ENCODE results near the gene TPK1. TPM values are rescaled to one million over a fixed set of nuclear protein-coding genes. Genes with fewer than 3 reads are reported as not detected.

The TPK1 gene
- total RNA-seq, 1 donor from 2014 or later, result 0.77 TPM

DNA sequence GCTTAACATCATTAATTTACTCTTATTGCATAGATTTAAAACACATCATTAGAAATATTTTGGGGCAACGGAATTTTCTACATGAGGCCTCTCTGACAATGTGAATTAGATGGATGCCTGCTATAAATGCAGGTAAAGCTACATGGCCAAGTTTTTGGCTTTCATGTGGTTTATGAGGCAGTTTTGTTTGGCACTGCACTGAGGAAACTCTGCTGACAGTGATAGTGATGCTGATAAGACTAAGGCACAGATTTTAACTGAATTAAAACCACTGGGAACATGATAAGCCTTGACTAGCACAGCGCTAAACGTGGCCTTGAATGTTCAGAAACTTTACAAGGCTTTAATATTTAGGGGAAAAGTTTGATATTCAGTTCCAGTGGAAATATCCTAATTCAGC is 318.1 kb downstream of the TPK1 start:
- DNase-seq (ENCODE audit: low spot score), result no peak
- no peaks in the 10 kb centered on the region for H3K36me3 Mint-ChIP-seq (ENCODE audit: low read depth, unreplicated experiment)
- H3K27me3 Mint-ChIP-seq (ENCODE audit: unreplicated experiment), result no peaks in the 10 kb centered on the region
- H3K27ac Mint-ChIP-seq (ENCODE audit: unreplicated experiment), result no peak overlapping the region
- no peak overlapping the region for H3K4me3 Mint-ChIP-seq (ENCODE audit: unreplicated experiment)
- no peaks in the 10 kb centered on the region for H3K9me3 Mint-ChIP-seq (ENCODE audit: unreplicated experiment)
- peaks cover 4% of the 10 kb centered on the region for H3K4me1 Mint-ChIP-seq (ENCODE audit: unreplicated experiment)
- TF ChIP-seq, protein P1, sequence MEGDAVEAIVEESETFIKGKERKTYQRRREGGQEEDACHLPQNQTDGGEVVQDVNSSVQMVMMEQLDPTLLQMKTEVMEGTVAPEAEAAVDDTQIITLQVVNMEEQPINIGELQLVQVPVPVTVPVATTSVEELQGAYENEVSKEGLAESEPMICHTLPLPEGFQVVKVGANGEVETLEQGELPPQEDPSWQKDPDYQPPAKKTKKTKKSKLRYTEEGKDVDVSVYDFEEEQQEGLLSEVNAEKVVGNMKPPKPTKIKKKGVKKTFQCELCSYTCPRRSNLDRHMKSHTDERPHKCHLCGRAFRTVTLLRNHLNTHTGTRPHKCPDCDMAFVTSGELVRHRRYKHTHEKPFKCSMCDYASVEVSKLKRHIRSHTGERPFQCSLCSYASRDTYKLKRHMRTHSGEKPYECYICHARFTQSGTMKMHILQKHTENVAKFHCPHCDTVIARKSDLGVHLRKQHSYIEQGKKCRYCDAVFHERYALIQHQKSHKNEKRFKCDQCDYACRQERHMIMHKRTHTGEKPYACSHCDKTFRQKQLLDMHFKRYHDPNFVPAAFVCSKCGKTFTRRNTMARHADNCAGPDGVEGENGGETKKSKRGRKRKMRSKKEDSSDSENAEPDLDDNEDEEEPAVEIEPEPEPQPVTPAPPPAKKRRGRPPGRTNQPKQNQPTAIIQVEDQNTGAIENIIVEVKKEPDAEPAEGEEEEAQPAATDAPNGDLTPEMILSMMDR (IDR thresholded peaks at IDR 0.05; ENCODE audit: unreplicated experiment), result no peak

GRCh38 chr7:144516729-144517525 is 318.9 kb downstream of the TPK1 start:
- TF ChIP-seq, protein P1 (IDR thresholded peaks at IDR 0.05; ENCODE audit: unreplicated experiment), result no peak
- peaks cover 4% of the 10 kb centered on the region for H3K4me1 Mint-ChIP-seq (ENCODE audit: unreplicated experiment)
- H3K27ac Mint-ChIP-seq (ENCODE audit: unreplicated experiment), result no peak overlapping the region
- no peaks in the 10 kb centered on the region for H3K36me3 Mint-ChIP-seq (ENCODE audit: low read depth, unreplicated experiment)
- no peaks in the 10 kb centered on the region for H3K9me3 Mint-ChIP-seq (ENCODE audit: unreplicated experiment)
- no peaks in the 10 kb centered on the region for H3K27me3 Mint-ChIP-seq (ENCODE audit: unreplicated experiment)
- no peak for DNase-seq (ENCODE audit: low spot score)
- no peak overlapping the region for H3K4me3 Mint-ChIP-seq (ENCODE audit: unreplicated experiment)

GRCh38 chr7:144513334-144513733 is 322.5 kb downstream of the TPK1 start:
- Mint-ChIP-seq H3K36me3 (ENCODE audit: low read depth, unreplicated experiment) (no peaks in the 10 kb centered on the region), H3K27me3 (ENCODE audit: unreplicated experiment) (no peaks in the 10 kb centered on the region), H3K27ac (ENCODE audit: unreplicated experiment) (no peak overlapping the region), H3K9me3 (ENCODE audit: unreplicated experiment) (no peaks in the 10 kb centered on the region), H3K4me1 (ENCODE audit: unreplicated experiment) (no peaks in the 10 kb centered on the region), H3K4me3 (ENCODE audit: unreplicated experiment) (no peak overlapping the region)
- DNase-seq (ENCODE audit: low spot score), result peak; percentile 12
- TF ChIP-seq, protein P1 (IDR thresholded peaks at IDR 0.05; ENCODE audit: unreplicated experiment), result no peak

- H3K4me3 Mint-ChIP-seq (ENCODE audit: unreplicated experiment), result no peak overlapping the region
- DNase-seq (ENCODE audit: low spot score), result no peak
- no peaks in the 10 kb centered on the region for H3K9me3 Mint-ChIP-seq (ENCODE audit: unreplicated experiment)
- H3K27me3 Mint-ChIP-seq (ENCODE audit: unreplicated experiment), result no peaks in the 10 kb centered on the region
- H3K36me3 Mint-ChIP-seq (ENCODE audit: low read depth, unreplicated experiment), result no peaks in the 10 kb centered on the region
- H3K4me1 Mint-ChIP-seq (ENCODE audit: unreplicated experiment), result no peaks in the 10 kb centered on the region
- TF ChIP-seq, protein P1 (IDR thresholded peaks at IDR 0.05; ENCODE audit: unreplicated experiment), result no peak
- H3K27ac Mint-ChIP-seq (ENCODE audit: unreplicated experiment), result no peak overlapping the region
Observed at GRCh38 chr7:144510621-144511020, 325.2 kb downstream of the TPK1 start.

DNA sequence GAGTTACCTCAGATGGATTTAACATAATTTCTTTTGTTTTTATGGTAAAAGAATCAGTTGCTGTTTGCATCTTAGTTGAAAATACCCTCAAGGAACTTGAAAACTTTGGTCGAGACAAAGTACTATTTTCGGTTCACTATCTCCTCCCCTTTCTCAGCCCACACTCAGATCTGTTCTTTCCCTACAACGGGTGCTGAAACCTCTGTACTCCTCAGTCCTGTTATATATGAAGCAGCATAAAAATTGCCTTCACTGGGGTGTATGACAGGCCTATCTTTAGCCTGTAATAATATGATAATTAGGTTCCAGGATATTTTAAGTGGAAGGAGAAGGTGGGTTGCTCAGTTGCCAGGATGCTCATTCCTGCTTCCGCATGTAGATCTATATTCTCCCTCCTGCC is 327.2 kb downstream of the TPK1 start:
- DNase-seq (ENCODE audit: low spot score), result no peak

More for the DNA sequence above, 327.2 kb downstream of the TPK1 start:
- TF ChIP-seq, protein P1 (IDR thresholded peaks at IDR 0.05; ENCODE audit: unreplicated experiment), result no peak
- Mint-ChIP-seq H3K4me3 (ENCODE audit: unreplicated experiment) (no peak overlapping the region), H3K27ac (ENCODE audit: unreplicated experiment) (no peak overlapping the region), H3K27me3 (ENCODE audit: unreplicated experiment) (no peaks in the 10 kb centered on the region), H3K9me3 (ENCODE audit: unreplicated experiment) (no peaks in the 10 kb centered on the region), H3K4me1 (ENCODE audit: unreplicated experiment) (no peaks in the 10 kb centered on the region), H3K36me3 (ENCODE audit: low read depth, unreplicated experiment) (no peaks in the 10 kb centered on the region)
